ENCODE results near the gene EVC2.

- TF ChIP-seq, protein P1, sequence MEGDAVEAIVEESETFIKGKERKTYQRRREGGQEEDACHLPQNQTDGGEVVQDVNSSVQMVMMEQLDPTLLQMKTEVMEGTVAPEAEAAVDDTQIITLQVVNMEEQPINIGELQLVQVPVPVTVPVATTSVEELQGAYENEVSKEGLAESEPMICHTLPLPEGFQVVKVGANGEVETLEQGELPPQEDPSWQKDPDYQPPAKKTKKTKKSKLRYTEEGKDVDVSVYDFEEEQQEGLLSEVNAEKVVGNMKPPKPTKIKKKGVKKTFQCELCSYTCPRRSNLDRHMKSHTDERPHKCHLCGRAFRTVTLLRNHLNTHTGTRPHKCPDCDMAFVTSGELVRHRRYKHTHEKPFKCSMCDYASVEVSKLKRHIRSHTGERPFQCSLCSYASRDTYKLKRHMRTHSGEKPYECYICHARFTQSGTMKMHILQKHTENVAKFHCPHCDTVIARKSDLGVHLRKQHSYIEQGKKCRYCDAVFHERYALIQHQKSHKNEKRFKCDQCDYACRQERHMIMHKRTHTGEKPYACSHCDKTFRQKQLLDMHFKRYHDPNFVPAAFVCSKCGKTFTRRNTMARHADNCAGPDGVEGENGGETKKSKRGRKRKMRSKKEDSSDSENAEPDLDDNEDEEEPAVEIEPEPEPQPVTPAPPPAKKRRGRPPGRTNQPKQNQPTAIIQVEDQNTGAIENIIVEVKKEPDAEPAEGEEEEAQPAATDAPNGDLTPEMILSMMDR (conservative IDR thresholded peaks at IDR 0.05; ENCODE audit: low read length): no peak
- no peak for TF ChIP-seq EZH2phosphoT487 (IDR thresholded peaks at IDR 0.05; ENCODE audit: borderline replicate concordance, low read depth, low read length)
These were observed 140.0 kb downstream of the EVC2 start for GRCh38 chr4:5568336-5568735.
